HG03175 (cell line): ENCODE results near the gene EPHA6.
"Not testable (repeated sequence)": the region's sequence is repeated elsewhere in the genome, so short reads cannot be mapped to it uniquely, and the experiment has no call there.

Experiments used
- ATAC-seq: cut with Tn5 transposase; IDR thresholded peaks from one replicate; pipeline ENCODE4 v1.9.1; 2021; ENCODE audit warnings: mild to moderate bottlenecking, moderate library complexity; ENCODE audit not compliant: unreplicated experiment

EPHA6 gene

DNA sequence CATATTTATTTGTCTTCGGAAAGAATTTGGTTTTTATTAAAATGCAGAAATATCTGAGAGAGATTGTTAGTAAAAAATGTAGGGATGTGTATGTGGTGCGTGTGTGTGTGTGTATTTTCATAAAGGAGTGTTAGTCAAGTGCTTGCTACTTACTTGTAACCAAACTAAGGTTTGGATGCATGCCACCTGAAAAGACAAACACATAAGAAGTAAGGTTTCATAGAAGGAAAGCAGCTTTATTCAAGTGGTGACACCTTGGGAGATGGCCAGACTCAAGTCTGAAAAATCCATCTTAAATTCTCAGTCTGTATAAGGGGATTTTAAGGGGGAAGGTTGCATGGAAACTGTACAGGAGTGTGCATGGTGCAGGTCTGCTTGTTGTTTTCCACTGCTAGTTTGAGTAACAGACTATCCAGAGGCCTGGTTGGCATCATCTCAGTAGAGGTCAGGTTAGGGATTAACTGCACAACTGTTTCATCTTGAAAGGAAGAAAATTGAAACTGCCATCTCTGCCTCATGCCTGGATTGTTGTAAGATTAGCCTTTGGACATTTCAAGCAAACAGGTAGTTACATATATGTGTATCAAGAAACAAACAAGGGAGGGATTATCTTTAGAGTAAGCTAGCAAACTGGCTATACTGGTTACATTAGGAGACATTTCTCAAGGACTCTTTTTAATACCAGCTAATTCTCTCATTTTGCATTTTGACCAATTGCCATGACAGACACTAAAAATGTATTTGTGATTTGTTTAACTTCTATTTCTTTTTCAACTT lies 196.7 kb downstream of the EPHA6 start:
- ATAC-seq, result no peak

DNA sequence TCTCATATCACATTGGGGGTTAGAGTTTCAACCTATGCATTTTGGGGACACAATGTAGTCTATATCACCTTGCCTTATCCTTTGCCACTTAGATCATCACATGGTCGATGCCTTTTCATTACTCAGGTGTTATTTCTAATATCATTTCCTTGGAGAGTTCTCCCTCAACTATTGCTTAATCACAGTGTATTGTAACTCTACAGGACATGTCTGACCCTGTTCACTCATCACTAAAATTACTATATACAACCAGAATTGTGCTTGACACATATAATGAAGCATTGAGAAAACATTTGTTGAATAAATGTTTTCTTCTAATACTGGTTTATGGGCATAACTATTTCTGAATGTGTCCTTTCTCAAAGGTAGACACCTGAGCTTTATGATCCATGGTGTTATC lies 207.4 kb downstream of the EPHA6 start:
- ATAC-seq, result no peak

DNA sequence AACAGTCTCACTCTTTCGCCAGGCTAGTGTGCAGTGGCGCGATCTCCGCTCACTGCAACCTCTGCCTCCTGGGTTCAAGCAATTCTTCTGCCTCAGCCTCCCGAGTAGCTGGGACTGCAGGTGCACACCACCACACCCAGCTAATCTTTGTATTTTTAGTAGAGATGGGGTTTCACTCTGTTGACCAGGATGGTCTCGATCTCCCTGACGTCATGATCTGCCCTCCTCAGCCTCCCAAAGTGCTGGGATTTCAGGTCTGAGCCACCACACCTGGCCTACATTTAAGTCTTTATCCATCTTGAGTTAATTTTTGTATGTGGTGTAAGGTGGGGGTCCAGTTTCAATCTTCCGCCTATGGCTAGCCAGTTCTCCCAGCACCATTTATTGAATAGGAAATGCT lies 211.2 kb downstream of the EPHA6 start:
- not testable (repeated sequence) for ATAC-seq

DNA sequence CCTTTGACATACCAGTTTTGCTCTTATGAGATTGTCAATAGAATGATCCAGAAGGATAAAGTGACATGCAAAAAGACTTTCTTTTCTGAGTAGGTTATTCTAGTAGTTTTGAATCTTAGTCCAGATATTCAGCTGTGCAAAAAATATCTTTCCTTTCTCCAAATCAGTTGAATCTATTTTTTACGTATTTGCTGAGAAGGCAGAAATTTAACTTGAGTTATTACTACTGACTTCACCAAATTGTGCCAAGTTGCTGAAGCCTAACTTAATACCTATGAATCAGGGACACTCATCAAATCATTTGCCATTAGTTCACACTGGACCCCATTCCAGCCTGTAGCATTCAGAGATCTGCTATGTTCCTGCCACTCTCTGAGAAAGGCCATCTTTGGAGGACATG lies 215.6 kb downstream of the EPHA6 start:
- ATAC-seq, result no peak

DNA sequence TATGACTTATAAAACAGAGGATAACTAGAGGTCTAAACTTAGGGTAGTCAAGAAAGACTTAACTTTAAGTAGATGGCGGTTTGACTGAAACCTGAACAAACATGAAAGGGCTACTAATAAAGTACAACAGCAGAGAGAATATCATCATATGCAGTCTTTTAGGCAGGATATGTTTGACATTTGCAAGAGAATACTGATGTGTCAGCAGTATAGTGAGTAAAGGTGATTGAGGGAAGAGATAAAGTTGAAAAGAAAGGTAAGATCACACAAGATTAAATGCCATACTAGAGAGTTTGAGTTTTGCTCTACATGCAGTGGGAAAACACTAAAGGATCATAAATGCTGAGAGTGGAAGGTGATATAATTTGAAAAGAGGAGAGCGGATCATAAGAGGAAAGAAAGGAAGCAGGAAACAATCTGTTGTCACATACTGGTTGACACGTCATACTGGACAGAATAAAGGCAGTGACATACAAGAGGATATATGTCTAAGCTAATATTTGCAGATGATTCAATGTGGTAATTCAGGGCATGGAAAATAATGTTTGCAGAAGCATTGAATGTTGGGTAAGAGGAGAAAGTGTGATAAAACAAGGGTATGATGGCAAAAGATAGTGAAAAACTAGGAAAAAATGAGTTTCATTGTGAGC lies 223.0 kb downstream of the EPHA6 start:
- no peak for ATAC-seq

DNA sequence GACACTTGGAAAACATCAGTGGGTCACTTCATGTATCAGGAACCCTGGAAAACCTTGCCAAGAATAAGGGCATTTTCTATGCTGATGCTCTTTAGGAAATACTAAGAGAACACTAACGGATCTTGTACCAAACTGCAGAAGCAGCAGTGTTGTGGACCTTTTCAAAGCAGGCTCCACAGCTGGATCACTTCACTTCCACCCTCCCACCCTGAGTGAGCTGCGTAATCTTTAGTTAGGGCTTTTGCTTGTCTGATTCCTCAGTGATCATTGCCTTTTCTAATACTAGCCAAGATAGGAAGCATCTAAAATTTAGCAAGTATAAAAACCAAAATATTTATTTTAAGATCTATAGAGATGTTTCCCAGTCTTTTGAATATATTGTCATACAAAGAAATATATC lies 229.0 kb downstream of the EPHA6 start:
- ATAC-seq, result no peak

DNA sequence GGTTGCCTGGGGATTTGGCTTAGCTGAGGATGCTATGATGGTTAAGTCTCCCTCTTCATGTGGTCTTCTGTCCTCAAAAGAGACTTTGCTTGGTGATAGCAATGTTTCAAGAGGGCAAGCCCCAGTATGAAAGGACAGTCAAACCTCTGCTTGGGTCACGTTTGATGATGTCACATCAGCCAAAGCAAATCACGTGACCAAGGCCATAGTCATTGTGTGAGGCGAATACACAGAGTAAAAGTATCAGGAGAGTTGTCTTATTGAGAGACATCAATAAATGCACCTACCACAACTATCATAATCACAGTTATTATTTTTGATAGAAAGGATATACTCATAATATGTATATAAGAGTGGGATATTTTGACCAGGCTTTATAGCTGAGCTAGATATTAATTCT lies 243.0 kb downstream of the EPHA6 start:
- no peak for ATAC-seq

DNA sequence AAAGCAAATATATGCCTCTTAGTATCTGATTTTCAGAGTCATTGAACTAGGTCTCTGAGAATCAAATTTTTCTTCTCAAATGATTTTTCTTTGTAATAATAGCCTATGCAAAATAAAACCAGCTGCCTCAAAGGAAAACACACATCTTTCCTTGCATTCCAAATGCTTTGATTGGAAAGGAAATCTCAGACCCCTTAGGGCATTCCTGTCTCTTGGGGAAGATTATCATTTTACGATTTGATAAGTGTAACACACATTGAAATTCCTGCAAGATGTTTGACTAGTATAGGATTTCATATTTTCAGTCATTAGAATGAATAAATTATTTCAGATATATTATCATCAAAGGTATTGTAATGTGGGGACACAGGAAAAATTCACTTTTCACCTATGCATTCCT lies 244.8 kb downstream of the EPHA6 start:
- ATAC-seq, result no peak

DNA sequence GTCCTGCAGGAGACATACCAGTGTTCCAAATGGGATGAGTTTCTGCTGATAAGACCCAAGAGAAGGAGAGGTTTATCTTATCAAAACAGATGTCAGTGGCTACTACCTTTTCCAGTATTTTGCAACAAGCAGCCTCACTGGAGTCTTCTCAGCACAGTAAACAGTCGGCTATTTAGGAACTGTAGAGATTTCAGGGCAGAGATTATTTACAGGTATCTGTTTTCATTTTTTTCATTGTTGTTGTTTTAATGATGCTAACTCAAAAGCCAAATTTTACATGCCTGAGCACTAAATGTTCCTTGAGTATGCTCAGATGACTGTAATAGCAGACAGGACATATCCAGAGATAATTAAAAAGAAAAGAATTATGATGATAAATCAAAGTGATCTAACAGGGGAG lies 252.1 kb downstream of the EPHA6 start:
- no peak for ATAC-seq

DNA sequence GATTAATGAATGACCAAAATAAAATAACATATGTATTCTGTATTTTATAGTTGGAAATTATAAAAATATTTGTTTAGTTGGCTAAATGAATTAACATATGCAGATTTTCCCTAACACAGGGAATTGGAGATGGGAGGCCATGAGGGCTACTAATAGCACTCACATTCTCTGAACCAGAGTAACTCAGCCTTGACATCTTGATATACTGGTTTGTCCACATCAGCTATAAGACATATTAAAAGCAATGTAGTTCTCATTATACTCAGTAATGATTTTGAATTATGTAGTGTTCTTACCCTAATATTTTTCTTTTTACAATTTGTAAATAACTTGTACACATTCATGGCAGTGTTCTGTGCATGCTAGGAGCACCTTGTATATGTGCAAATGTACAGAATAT lies 255.9 kb downstream of the EPHA6 start:
- no peak for ATAC-seq

DNA sequence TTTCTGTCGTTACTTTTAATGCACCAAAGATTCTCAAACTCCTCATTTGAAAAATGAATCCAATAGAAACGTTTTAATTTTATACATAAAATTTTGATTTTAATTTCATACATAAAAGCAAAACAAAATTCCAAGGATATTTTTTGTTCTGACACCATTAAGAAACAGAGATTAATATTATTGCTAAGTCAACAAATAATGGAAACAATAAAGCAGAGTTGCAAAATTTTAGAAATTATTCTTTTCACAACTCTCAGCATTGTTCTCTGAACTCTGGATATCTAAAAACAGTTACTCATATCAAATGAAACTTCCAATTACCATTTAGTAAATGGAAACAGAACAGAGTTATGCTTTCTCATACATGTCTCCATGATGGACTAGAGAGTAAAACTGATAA lies 260.2 kb downstream of the EPHA6 start:
- ATAC-seq, result no peak

DNA sequence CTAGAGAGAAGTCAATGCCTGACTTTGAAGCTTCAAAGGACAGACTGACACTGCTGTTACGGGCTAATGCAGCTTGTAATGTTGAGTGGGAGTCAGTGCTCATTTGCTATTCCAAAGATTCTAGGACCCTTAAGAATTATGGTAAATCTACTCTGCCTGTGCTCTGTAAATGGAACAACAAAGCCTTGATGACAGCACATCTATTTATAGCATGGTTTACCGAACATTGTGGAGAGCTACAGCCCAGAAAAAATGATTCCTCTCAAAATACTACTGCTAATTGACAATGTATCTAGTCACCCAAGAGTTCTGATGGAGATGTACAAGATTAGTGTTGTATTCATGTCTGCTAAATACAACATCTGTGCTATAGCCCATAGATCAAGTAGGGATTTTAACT lies 262.3 kb downstream of the EPHA6 start:
- ATAC-seq, result no peak

DNA sequence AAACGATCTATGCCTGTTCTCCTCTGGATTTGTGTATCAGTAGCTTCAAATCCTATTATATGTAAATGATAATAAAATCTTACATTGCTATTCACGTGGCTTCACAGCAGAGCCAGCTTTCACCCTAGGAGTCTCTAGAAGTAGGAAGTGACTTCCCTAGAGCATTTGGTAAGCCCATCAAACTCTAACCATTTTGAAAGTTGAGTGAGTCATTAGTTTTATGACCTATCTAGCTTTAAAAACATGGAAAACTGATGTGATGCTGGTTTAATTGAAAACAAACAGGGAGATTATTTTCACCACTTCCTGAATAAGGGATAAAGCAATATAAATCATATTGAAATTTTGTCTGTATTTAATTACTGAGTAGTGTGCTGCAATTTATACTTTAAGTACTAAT lies 275.2 kb downstream of the EPHA6 start:
- ATAC-seq, result no peak

DNA sequence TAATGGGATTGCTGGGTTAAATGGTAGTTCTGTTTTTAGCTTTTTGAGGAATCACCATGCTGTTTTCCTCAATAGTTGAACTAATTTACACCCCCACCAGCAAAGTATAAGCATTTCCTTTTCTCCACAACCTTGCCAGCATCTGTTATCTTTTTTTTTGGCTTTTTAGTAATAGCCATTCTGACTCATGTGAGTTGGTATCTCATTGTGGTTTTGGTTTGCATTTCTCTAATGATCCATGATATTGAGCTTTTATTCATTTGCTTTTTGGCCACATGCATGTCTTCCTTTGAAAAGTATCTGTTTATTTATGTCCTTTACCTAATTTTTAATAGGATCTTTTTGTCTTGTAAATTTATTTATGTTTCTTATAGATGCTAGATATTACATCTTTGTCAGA lies 288.2 kb downstream of the EPHA6 start:
- ATAC-seq, result no peak

DNA sequence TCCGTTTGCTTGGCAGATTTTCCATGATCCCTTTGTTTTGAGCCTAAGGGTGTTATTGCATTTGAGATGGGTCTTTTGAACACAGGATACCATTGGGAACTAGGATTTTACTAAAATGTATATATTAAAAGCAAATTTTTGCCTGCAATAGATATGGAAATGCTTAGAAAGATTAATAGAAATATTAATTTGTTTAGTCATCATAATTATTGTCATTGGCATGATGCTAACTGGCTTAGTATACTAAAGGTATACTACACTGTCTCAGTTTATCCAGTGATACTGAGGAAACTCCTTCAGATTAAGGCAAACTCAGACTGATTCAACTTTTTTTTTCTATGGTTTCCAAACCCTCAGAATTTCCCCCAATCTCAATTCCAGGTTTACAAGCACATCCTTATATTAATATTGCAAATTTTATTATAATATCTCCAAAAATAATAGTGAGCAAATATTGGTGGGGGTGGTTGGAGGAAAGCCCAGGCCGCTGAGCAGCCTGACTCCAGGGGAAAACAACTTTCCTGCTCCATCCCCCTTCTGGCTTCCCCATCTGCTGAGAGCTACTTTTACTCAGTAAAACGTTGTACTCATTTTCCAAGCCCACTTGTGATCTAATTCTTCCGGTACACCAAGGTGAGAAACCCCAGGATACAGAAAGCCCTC lies 291.7 kb downstream of the EPHA6 start:
- no peak for ATAC-seq

DNA sequence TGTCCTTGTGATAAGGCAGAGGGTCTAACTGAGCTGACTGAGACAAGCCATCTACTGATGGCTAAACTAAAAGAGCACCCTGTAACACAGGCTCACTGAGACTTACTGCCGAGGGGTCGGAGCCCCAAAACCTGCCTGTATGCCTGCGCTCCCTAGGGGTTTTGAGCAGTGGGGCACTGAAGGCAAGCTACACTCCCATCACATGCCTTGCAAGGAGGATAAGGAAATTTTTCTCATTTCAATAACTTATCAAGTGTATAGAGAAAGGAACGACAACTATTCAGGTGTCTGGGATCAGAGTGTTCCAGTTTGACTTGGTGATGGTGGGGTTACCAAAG lies 292.2 kb downstream of the EPHA6 start:
- no peak for ATAC-seq

DNA sequence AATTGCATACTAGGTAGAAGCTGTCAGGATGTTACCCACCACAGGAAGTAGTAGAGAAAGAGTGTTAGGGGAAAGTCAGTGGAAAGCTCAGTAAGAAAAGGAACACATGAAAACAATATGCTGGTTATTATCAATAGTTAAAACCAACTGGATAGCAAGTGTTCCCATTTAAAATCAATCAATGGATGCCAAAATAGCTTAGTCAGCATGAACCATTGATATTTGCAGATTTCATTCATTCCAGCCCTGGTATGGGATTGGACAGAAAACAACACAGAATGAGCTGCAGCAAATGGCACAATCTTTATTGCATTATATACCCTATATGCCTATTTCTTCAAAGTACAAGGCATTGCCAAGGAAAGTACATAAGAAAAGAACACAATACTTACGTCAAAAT lies 293.7 kb downstream of the EPHA6 start:
- ATAC-seq, result no peak

DNA sequence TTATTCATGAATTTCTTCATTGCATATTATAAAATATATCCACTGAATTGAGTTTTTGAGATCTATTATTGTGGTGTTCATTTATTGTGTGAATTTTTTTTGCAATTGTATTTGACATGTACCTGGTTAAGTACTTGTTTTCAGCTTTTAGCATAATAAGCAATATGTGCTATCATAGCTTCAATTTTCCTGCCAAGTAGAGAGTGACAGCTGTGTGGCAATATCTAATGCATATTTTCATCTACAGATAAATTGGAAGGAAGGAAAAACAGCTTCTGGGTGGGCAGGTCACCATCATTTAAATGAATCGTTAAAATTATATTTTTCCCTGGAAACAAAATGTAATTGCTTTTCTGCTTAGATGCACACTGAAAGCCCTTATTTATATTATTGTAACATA lies 296.9 kb downstream of the EPHA6 start:
- ATAC-seq, result no peak

DNA sequence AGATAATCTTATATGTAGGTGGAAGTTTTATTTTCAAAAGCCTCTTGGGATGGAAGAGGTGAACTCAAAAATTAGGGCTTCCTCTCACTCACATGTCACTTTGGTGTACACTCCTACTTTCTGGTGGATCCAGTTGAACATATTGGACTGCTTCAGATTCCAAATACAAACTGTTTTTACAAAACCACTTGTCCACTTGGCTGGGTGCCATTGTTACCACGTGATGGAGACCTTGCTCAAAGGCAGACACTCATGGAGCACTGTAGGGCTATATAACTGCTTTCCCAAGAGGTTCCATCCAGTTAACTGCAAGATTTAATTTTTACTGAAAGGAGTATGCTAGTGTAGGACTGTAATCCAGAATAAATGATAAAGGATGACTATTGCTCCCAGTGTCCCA lies 307.0 kb downstream of the EPHA6 start:
- ATAC-seq, result no peak

DNA sequence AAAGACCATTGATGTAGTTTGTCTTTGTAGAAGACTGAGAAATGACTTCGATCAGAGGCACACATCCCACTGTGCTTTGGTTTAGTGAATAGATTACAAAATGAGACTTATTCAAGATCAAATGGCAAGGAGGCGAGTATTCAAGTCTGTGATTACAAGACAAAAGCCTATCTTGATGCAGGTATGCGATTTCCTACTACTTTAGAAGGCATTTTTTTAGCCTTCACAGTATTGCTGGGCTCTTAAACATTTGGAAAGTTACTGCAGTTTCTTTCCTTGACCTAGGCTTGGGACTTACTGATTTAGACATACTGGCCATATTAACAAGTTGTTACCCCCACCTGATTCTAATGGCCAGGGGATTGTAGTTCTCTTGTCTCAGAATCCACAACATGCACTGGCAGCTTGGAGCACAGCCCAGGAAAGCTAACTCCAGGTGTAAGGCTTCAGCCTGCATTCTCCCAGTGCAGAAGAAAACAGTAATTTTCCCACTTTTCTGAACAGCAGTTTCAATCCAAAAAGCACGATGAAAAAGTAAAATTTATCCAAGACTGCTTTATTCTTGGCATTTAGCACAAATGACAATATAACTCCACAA lies 311.6 kb downstream of the EPHA6 start:
- ATAC-seq, result no peak

DNA sequence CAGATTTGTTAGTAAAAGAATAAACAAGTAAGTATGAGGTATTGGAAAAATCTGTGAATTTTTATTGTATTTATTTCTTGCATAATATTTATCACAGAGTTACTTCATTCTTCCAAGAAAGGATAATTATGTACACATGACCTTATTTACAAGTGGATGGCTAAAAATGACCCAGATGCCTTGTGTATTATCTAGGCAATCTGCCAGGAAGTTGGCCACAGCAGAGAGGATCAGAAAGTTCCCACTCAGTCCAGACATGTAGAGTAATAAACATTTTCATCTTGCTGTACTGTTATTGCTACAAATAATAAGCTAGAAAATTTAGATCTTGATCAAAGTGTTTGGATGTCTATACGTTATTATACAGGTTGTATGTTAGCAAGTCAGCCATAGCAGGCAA lies 317.1 kb downstream of the EPHA6 start:
- ATAC-seq, result no peak

DNA sequence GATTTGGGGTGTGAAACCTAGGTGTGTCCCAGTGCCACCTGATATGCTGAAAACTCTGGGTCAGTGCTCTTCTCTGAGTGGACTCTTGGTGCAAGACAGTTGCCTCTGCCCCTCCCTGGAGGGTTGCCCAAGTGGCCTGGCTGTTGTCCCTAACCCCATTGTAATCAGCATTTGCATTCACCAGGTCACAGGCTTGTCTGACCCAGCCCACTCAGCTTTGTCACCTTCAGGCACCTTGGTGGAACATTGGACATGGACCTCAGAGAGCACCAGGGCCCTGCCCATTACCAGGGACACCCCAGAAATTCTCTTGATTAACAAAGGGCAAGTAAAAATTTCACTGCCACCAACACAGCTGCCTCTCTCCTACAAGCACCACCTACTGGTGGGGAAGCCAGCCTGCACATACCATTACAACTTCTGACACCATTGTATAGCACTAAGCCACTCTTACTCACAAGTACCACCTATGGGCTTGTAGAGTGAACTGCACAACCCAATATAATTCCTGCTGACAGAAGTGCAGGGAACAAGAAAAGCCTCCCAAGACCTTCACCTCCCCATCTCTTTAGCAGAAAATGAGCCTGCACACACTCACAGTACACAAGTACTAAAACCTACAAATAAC lies 324.6 kb downstream of the EPHA6 start:
- no peak for ATAC-seq
